PFSK-1 (cell line): Measurements from ENCODE around the gene CARMIL3.

Experiments
- FOXP2 ChIP-seq: optimal IDR thresholded peaks from 2 replicates; pipeline ENCODE3; 2011; ENCODE audit warnings: borderline replicate concordance, control low read depth, inconsistent platforms; ENCODE audit not compliant: insufficient read depth; ENCODE audit errors: extremely low read length, extremely low read depth
- POLR2AphosphoS5 ChIP-seq: IDR thresholded peaks from 2 replicates; pipeline ENCODE4 v1.6.1; 2012; ENCODE audit warnings: low read depth, mild to moderate bottlenecking, control low read depth, low read length, moderate library complexity
- REST ChIP-seq, 2 experiments: IDR thresholded peaks; 2 replicates each; pipeline versions ENCODE4 v1.6.1 to v1.8.0; 2011 to 2012; ENCODE audit warnings: low read depth in 2 of 2, low read length in 2 of 2, control low read depth in 1 of 2, inconsistent platforms in 1 of 2, mild to moderate bottlenecking in 1 of 2, moderate library complexity in 1 of 2; ENCODE audit not compliant: insufficient read depth in 1 of 2
- SIN3A ChIP-seq: IDR thresholded peaks from 2 replicates; pipeline ENCODE4 v1.6.1; 2012; ENCODE audit warnings: mild to moderate bottlenecking, low read length, moderate library complexity, borderline replicate concordance; ENCODE audit not compliant: insufficient read depth
- TAF1 ChIP-seq: IDR thresholded peaks from 2 replicates; pipeline ENCODE4 v1.6.1; 2012; ENCODE audit warnings: low read length, control low read depth, borderline replicate concordance; ENCODE audit not compliant: insufficient read depth

The CARMIL3 gene

GRCh38 chr14:24036169-24036962, 15.4 kb upstream of the CARMIL3 start:
- TF ChIP-seq SIN3A: 0 out of 2 replicates have a peak, but pooled peaks have one; percentile 39
- TF ChIP-seq TAF1: peak; percentile 47; the same call in 1 of the 2 replicates
- 0 out of 2 replicates have a peak, but pooled peaks have one; percentile 38 for TF ChIP-seq POLR2AphosphoS5
- no peak for TF ChIP-seq FOXP2
- TF ChIP-seq REST (IDR thresholded peaks at IDR 0.05; ENCODE audit: insufficient read depth in 1 of 2, low read depth in 2 of 2, low read length in 2 of 2): no peak

- TF ChIP-seq REST (IDR thresholded peaks at IDR 0.05; ENCODE audit: insufficient read depth in 1 of 2, low read depth in 2 of 2, low read length in 2 of 2) (no peak), SIN3A (no peak), FOXP2 (no peak), TAF1 (no peak), POLR2AphosphoS5 (no peak)
Observed at GRCh38 chr14:24037658-24038037, 14.2 kb upstream of the CARMIL3 start.

- TF ChIP-seq POLR2AphosphoS5 (no peak), REST (IDR thresholded peaks at IDR 0.05; ENCODE audit: insufficient read depth in 1 of 2, low read depth in 2 of 2, low read length in 2 of 2) (no peak), TAF1 (no peak), SIN3A (no peak), FOXP2 (no peak)
Observed at GRCh38 chr14:24038686-24039085, 13.1 kb upstream of the CARMIL3 start.

- TF ChIP-seq TAF1: no peak
- no peak for TF ChIP-seq POLR2AphosphoS5
- TF ChIP-seq REST (IDR thresholded peaks at IDR 0.05; ENCODE audit: insufficient read depth in 1 of 2, low read depth in 2 of 2, low read length in 2 of 2): no peak
- TF ChIP-seq FOXP2: no peak
- no peak for TF ChIP-seq SIN3A
Observed at GRCh38 chr14:24040692-24041091, 11.1 kb upstream of the CARMIL3 start.

GRCh38 chr14:24042746-24043145, 9.1 kb upstream of the CARMIL3 start:
- no peak for TF ChIP-seq POLR2AphosphoS5
- no peak for TF ChIP-seq SIN3A
- TF ChIP-seq REST (IDR thresholded peaks at IDR 0.05; ENCODE audit: insufficient read depth in 1 of 2, low read depth in 2 of 2, low read length in 2 of 2): no peak
- no peak for TF ChIP-seq TAF1
- no peak for TF ChIP-seq FOXP2
